ENCODE measurements around the gene PGS1. TPM values are rescaled to one million over a fixed set of nuclear protein-coding genes. Genes with fewer than 3 reads are reported as not detected.

PGS1 gene
- polyA plus RNA-seq, 2 donors: 13.9 to 14.2 TPM

DNA sequence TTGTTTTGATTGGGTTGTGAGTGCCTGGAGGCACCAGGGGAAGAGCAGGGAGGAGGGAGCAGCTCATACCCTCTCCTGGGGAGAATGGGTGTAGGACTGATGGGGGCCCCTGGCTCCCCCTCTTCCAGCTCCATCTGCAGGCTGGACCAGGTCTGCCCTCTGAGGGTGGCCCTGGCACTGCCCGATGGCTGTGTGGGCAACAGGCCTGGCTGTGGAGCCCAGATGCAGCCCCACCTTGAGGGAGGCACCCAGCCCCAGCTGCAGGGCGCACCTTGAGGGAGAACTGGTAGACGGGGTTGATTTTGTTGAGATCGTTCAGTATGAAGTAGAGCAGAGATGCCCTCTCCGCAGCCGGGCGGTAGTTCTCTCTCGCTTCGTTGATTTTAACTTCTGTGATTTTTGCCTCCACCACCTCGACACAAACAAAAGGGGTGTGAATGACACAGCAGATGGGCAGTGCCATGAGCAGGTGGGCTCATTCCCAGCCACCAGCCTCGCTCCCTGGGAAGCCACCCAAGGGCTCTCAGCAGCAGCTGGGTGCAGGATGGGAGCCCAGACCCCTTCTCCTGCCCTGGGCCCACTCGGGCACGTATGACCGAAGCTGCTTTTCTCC lies 71.6 kb downstream of the PGS1 start:
- 85 to 88% methylated on average over 14 of the region's 14 CpGs for WGBS, 2 donors
- H3K4me3 ChIP-seq (ENCODE audit: low read depth in 1 of 2, low read length in 2 of 2): no peak overlapping the region
- H3K9me3 ChIP-seq (ENCODE audit: control insufficient read depth in 2 of 2, insufficient read depth in 1 of 2, low read depth in 1 of 2, low read length in 1 of 2): no peaks in the 10 kb centered on the region
- no peaks in the 10 kb centered on the region for H3K36me3 ChIP-seq (ENCODE audit: control insufficient read depth in 2 of 2, insufficient read depth in 2 of 2, low read length in 1 of 2)
- H3K4me1 ChIP-seq (ENCODE audit: control insufficient read depth in 2 of 2, insufficient read depth in 2 of 2, low read length in 1 of 2): no peaks in the 10 kb centered on the region
- no peak overlapping the region for H3K27ac ChIP-seq (ENCODE audit: low read depth in 2 of 2, low read length in 1 of 2)
- no peaks in the 10 kb centered on the region for H3K27me3 ChIP-seq (ENCODE audit: control insufficient read depth in 1 of 2, insufficient read depth in 2 of 2, low read length in 2 of 2)

- Histone ChIP-seq H3K9me3 (ENCODE audit: control insufficient read depth in 2 of 2, insufficient read depth in 1 of 2, low read depth in 1 of 2, low read length in 1 of 2) (no peaks in the 10 kb centered on the region), H3K4me3 (ENCODE audit: low read depth in 1 of 2, low read length in 2 of 2) (no peak overlapping the region), H3K4me1 (ENCODE audit: control insufficient read depth in 2 of 2, insufficient read depth in 2 of 2, low read length in 1 of 2) (no peaks in the 10 kb centered on the region), H3K27me3 (ENCODE audit: control insufficient read depth in 1 of 2, insufficient read depth in 2 of 2, low read length in 2 of 2) (no peaks in the 10 kb centered on the region), H3K36me3 (ENCODE audit: control insufficient read depth in 2 of 2, insufficient read depth in 2 of 2, low read length in 1 of 2) (no peaks in the 10 kb centered on the region), H3K27ac (ENCODE audit: low read depth in 2 of 2, low read length in 1 of 2) (no peak overlapping the region)
- WGBS, 2 donors: 65 to 68% methylated on average over 20 of the region's 20 CpGs
These were observed 72.4 kb downstream of the PGS1 start for GRCh38 chr17:78450696-78451345.

DNA sequence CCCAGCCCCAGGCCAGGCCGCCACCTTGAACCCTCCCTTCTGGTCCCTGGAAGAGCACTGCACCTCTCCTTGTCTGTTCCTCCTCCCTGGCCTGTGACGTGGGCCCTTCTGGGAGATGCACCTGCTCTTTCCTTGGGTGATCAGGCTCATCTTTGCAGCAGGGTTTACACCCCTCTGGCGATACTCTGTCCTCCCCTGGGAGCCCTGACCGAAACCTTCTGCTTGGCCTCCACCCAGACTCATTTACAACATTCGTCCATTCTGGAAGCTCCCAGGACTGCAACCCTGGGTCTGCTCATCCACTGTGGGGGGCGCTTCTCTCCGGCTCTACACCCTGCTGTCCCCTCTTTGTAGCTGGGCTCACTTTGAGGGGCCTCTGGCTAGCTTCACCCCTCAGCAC lies 73.3 kb downstream of the PGS1 start:
- Histone ChIP-seq H3K36me3 (ENCODE audit: control insufficient read depth in 2 of 2, insufficient read depth in 2 of 2, low read length in 1 of 2) (no peaks in the 10 kb centered on the region), H3K27ac (ENCODE audit: low read depth in 2 of 2, low read length in 1 of 2) (no peak overlapping the region), H3K27me3 (ENCODE audit: control insufficient read depth in 1 of 2, insufficient read depth in 2 of 2, low read length in 2 of 2) (no peaks in the 10 kb centered on the region), H3K4me3 (ENCODE audit: low read depth in 1 of 2, low read length in 2 of 2) (no peak overlapping the region), H3K4me1 (ENCODE audit: control insufficient read depth in 2 of 2, insufficient read depth in 2 of 2, low read length in 1 of 2) (no peaks in the 10 kb centered on the region), H3K9me3 (ENCODE audit: control insufficient read depth in 2 of 2, insufficient read depth in 1 of 2, low read depth in 1 of 2, low read length in 1 of 2) (no peaks in the 10 kb centered on the region)
- 88% methylated on average over 7 of the region's 7 CpGs for WGBS, 2 donors

GRCh38 chr17:78454346-78454745 lies 75.9 kb downstream of the PGS1 start:
- Histone ChIP-seq H3K27me3 (ENCODE audit: control insufficient read depth in 1 of 2, insufficient read depth in 2 of 2, low read length in 2 of 2) (no peaks in the 10 kb centered on the region), H3K4me1 (ENCODE audit: control insufficient read depth in 2 of 2, insufficient read depth in 2 of 2, low read length in 1 of 2) (no peaks in the 10 kb centered on the region), H3K27ac (ENCODE audit: low read depth in 2 of 2, low read length in 1 of 2) (no peak overlapping the region), H3K36me3 (ENCODE audit: control insufficient read depth in 2 of 2, insufficient read depth in 2 of 2, low read length in 1 of 2) (no peaks in the 10 kb centered on the region), H3K9me3 (ENCODE audit: control insufficient read depth in 2 of 2, insufficient read depth in 1 of 2, low read depth in 1 of 2, low read length in 1 of 2) (no peaks in the 10 kb centered on the region), H3K4me3 (ENCODE audit: low read depth in 1 of 2, low read length in 2 of 2) (no peak overlapping the region)
- WGBS, 2 donors: 93% methylated on average over 20 of the region's 20 CpGs

GRCh38 chr17:78458091-78458490 lies 79.6 kb downstream of the PGS1 start:
- Histone ChIP-seq H3K36me3 (ENCODE audit: control insufficient read depth in 2 of 2, insufficient read depth in 2 of 2, low read length in 1 of 2) (no peaks in the 10 kb centered on the region), H3K27ac (ENCODE audit: low read depth in 2 of 2, low read length in 1 of 2) (no peak overlapping the region), H3K4me1 (ENCODE audit: control insufficient read depth in 2 of 2, insufficient read depth in 2 of 2, low read length in 1 of 2) (no peaks in the 10 kb centered on the region), H3K4me3 (ENCODE audit: low read depth in 1 of 2, low read length in 2 of 2) (no peak overlapping the region), H3K9me3 (ENCODE audit: control insufficient read depth in 2 of 2, insufficient read depth in 1 of 2, low read depth in 1 of 2, low read length in 1 of 2) (no peaks in the 10 kb centered on the region), H3K27me3 (ENCODE audit: control insufficient read depth in 1 of 2, insufficient read depth in 2 of 2, low read length in 2 of 2) (no peaks in the 10 kb centered on the region)
- 83% methylated on average over 10 of the region's 10 CpGs for WGBS, 2 donors

DNA sequence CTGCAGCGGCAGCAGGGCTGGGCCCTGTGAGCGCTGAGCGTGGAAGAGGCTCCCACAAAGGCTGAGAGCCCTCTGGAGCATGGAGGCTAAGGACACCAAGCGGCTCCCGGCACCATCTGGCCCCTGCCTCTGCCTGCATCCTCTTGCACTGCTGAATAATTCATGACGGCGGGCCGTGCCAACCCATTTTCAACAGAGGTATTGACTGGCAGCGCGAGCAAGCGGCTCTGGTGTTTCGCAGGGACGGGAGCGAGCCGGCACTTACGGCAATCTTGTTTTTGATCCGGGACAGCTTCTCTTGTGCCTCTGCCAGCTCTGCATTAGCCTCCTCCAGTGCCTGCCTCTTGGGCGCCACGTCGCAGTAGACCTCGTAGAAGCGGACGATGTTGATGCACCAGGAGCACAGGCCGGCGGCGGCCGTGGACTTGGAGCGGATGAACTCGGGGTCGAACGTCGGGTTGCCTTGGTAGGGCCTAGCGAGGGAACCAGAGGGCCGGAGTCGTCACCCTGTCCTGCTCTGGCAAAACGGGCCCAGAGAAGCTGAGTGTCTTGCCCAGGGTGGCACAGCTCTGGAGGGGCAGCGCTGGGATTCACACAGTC lies 80.4 kb downstream of the PGS1 start:
- no peaks in the 10 kb centered on the region for H3K4me1 ChIP-seq (ENCODE audit: control insufficient read depth in 2 of 2, insufficient read depth in 2 of 2, low read length in 1 of 2)
- no peaks in the 10 kb centered on the region for H3K27me3 ChIP-seq (ENCODE audit: control insufficient read depth in 1 of 2, insufficient read depth in 2 of 2, low read length in 2 of 2)
- H3K9me3 ChIP-seq (ENCODE audit: control insufficient read depth in 2 of 2, insufficient read depth in 1 of 2, low read depth in 1 of 2, low read length in 1 of 2): no peaks in the 10 kb centered on the region
- 92% methylated on average over 37 of the region's 37 CpGs for WGBS, 2 donors
- H3K27ac ChIP-seq (ENCODE audit: low read depth in 2 of 2, low read length in 1 of 2): no peak overlapping the region
- H3K4me3 ChIP-seq (ENCODE audit: low read depth in 1 of 2, low read length in 2 of 2): no peak overlapping the region
- H3K36me3 ChIP-seq (ENCODE audit: control insufficient read depth in 2 of 2, insufficient read depth in 2 of 2, low read length in 1 of 2): no peaks in the 10 kb centered on the region

DNA sequence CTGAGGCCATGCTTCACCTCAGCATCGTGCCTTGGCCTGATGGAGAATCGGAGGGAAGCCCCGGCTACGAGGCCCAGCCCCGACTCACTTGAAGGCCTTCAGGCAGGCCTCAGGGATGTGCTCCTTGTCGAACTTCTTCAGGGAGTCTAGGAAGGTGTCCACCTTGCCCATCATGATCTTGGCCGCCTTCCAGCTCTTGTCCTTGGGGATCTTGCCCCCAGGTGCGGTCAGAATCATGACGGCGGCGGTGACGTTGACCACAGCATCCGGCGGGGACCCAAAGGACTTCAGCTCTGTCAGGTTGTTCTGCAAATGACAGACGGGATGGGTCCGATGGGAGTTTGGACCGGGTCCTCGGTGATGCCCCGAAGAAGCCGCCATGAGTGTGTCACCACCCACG lies 81.2 kb downstream of the PGS1 start:
- no peaks in the 10 kb centered on the region for H3K4me1 ChIP-seq (ENCODE audit: control insufficient read depth in 2 of 2, insufficient read depth in 2 of 2, low read length in 1 of 2)
- no peak overlapping the region for H3K27ac ChIP-seq (ENCODE audit: low read depth in 2 of 2, low read length in 1 of 2)
- H3K27me3 ChIP-seq (ENCODE audit: control insufficient read depth in 1 of 2, insufficient read depth in 2 of 2, low read length in 2 of 2): no peaks in the 10 kb centered on the region
- 90 to 91% methylated on average over 21 of the region's 21 CpGs for WGBS, 2 donors
- H3K4me3 ChIP-seq (ENCODE audit: low read depth in 1 of 2, low read length in 2 of 2): no peak overlapping the region
- H3K9me3 ChIP-seq (ENCODE audit: control insufficient read depth in 2 of 2, insufficient read depth in 1 of 2, low read depth in 1 of 2, low read length in 1 of 2): no peaks in the 10 kb centered on the region
- H3K36me3 ChIP-seq (ENCODE audit: control insufficient read depth in 2 of 2, insufficient read depth in 2 of 2, low read length in 1 of 2): no peaks in the 10 kb centered on the region

- no peaks in the 10 kb centered on the region for H3K27me3 ChIP-seq (ENCODE audit: control insufficient read depth in 1 of 2, insufficient read depth in 2 of 2, low read length in 2 of 2)
- WGBS, 2 donors: 76 to 82% methylated on average over 11 of the region's 11 CpGs
- no peak overlapping the region for H3K4me3 ChIP-seq (ENCODE audit: low read depth in 1 of 2, low read length in 2 of 2)
- H3K9me3 ChIP-seq (ENCODE audit: control insufficient read depth in 2 of 2, insufficient read depth in 1 of 2, low read depth in 1 of 2, low read length in 1 of 2): no peaks in the 10 kb centered on the region
- no peaks in the 10 kb centered on the region for H3K4me1 ChIP-seq (ENCODE audit: control insufficient read depth in 2 of 2, insufficient read depth in 2 of 2, low read length in 1 of 2)
- no peaks in the 10 kb centered on the region for H3K36me3 ChIP-seq (ENCODE audit: control insufficient read depth in 2 of 2, insufficient read depth in 2 of 2, low read length in 1 of 2)
- no peak overlapping the region for H3K27ac ChIP-seq (ENCODE audit: low read depth in 2 of 2, low read length in 1 of 2)
These were observed 81.8 kb downstream of the PGS1 start for GRCh38 chr17:78460176-78460675.

DNA sequence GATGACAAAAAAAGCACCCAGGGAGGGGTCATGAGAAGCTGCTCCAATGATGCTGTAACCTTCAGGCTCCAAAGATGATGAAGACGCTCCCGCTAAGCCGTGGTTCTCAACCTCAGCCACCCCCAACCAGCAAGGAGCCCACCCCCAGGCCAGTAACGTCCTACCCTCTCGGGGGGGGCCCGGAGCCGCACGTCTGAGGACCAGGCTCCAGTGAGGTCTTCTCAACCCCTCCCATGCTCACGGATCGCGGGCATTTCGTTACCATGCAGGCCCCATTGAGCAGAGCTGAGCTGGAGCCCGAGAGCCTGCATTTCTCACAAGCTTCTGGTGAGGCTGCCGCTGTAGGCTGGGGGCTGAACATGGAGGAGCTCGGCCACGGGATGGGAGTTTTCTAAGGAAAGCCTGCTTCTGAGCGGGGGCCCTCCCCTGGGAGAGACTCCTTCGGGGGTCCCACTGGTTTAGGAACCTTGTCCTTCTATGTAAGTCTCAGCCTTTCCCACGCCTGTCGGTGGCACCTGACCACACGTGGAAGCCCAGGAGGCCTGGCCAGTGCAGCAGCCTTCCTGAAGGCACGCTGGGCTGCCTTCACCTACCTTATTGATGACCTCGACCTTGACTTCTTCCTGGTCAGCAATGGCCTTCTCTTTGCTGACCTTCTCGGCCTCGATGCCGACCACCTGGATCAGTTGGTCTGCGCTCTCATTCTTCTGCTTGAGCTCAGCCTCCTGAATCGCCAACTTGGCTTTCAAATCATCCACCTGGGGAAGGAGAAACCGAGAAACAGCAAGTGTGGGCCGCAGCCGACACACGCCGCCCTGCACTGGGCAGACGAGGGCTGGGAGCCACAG lies 82.7 kb downstream of the PGS1 start:
- H3K9me3 ChIP-seq (ENCODE audit: control insufficient read depth in 2 of 2, insufficient read depth in 1 of 2, low read depth in 1 of 2, low read length in 1 of 2): no peaks in the 10 kb centered on the region
- H3K27me3 ChIP-seq (ENCODE audit: control insufficient read depth in 1 of 2, insufficient read depth in 2 of 2, low read length in 2 of 2): no peaks in the 10 kb centered on the region
- no peak overlapping the region for H3K27ac ChIP-seq (ENCODE audit: low read depth in 2 of 2, low read length in 1 of 2)
- no peaks in the 10 kb centered on the region for H3K36me3 ChIP-seq (ENCODE audit: control insufficient read depth in 2 of 2, insufficient read depth in 2 of 2, low read length in 1 of 2)
- no peaks in the 10 kb centered on the region for H3K4me1 ChIP-seq (ENCODE audit: control insufficient read depth in 2 of 2, insufficient read depth in 2 of 2, low read length in 1 of 2)
- no peak overlapping the region for H3K4me3 ChIP-seq (ENCODE audit: low read depth in 1 of 2, low read length in 2 of 2)
- 89 to 90% methylated on average over 34 of the region's 34 CpGs for WGBS, 2 donors

Measured in esophagus (tissue), 2 donors.